GM23338 (cell line): ENCODE data around the gene KIRREL3. TPM values are rescaled to one million over a fixed set of nuclear protein-coding genes. Genes with fewer than 3 reads are reported as not detected.

ENCODE experiments used
- ATAC-seq: fragments of 200-7000 bp; cut with Tn5 transposase; 3 replicates; pipeline ENCODE4 v1.9.1; 2020
- DNase-seq: peaks from one replicate; pipeline ENCODE4 v3.0.0-alpha.2; 2015; ENCODE audit warnings: low spot score
- H2AFZ ChIP-seq: fragments of 200-600 bp; sonication (generic); 2 replicates; pipeline ENCODE4 v1.8.0; 2016; ENCODE audit warnings: antibody characterized with exemption, mild to moderate bottlenecking, moderate library complexity
- H3F3A ChIP-seq: fragments of 200-600 bp; sonication (generic); replicated peaks from 2 replicates; pipeline ENCODE4 v1.8.0; 2017; ENCODE audit warnings: antibody characterized with exemption, mixed run types, low read depth
- H3K27ac ChIP-seq: fragments of 200-600 bp; sonication (generic); 2 replicates; pipeline ENCODE4 v1.6.1; 2016; ENCODE audit warnings: low read depth
- H3K27me3 ChIP-seq: fragments of 200-600 bp; sonication (generic); 2 replicates; pipeline ENCODE4 v1.8.0; 2016; ENCODE audit warnings: mild to moderate bottlenecking, mixed run types, moderate library complexity; ENCODE audit not compliant: insufficient read depth
- H3K36me3 ChIP-seq: fragments of 200-600 bp; sonication (generic); 2 replicates; pipeline ENCODE4 v1.8.0; 2016; ENCODE audit warnings: mild to moderate bottlenecking; ENCODE audit not compliant: insufficient read depth
- H3K4me1 ChIP-seq: fragments of 200-600 bp; sonication (generic); 2 replicates; pipeline ENCODE4 v1.8.0; 2016; ENCODE audit warnings: mild to moderate bottlenecking, moderate library complexity; ENCODE audit not compliant: insufficient read depth
- H3K4me2 ChIP-seq: fragments of 200-600 bp; sonication (generic); 2 replicates; pipeline ENCODE4 v1.7.1; 2017; ENCODE audit warnings: mixed run types
- H3K4me3 ChIP-seq: fragments of 200-600 bp; sonication (generic); 2 replicates; pipeline ENCODE4 v1.6.1; 2016; ENCODE audit warnings: mixed run types
- H3K79me2 ChIP-seq: fragments of 200-600 bp; sonication (generic); replicated peaks from 2 replicates; pipeline ENCODE4 v1.8.0; 2017; ENCODE audit warnings: mild to moderate bottlenecking; ENCODE audit not compliant: insufficient read depth
- H3K9me2 ChIP-seq: fragments of 200-600 bp; sonication (generic); 2 replicates; pipeline ENCODE4 v1.8.0; 2017; ENCODE audit not compliant: insufficient read depth
- H4K20me1 ChIP-seq: fragments of 200-600 bp; sonication (generic); replicated peaks from 2 replicates; pipeline ENCODE4 v1.8.0; 2017; ENCODE audit warnings: mild to moderate bottlenecking; ENCODE audit not compliant: insufficient read depth
- H3K27ac Mint-ChIP-seq: 2 replicates; pipeline ENCODE4 v1.8.0; 2020; ENCODE audit warnings: inconsistent platforms, mild to moderate bottlenecking, moderate library complexity, mixed read lengths
- H3K27me3 Mint-ChIP-seq: 3 replicates; pipeline ENCODE4 v1.8.0; 2022; ENCODE audit warnings: low read depth, mild to moderate bottlenecking, moderate library complexity, mixed read lengths, inconsistent platforms; ENCODE audit not compliant: insufficient read depth, poor library complexity
- H3K36me3 Mint-ChIP-seq: 3 replicates; pipeline ENCODE4 v1.8.0; 2021; ENCODE audit warnings: low read depth, mild to moderate bottlenecking, inconsistent platforms, moderate library complexity, mixed read lengths
- H3K4me1 Mint-ChIP-seq: 3 replicates; pipeline ENCODE4 v1.8.0; 2020; ENCODE audit warnings: mild to moderate bottlenecking, inconsistent platforms, mixed read lengths
- H3K4me3 Mint-ChIP-seq: 3 replicates; pipeline ENCODE4 v1.8.0; 2021; ENCODE audit warnings: moderate library complexity, mild to moderate bottlenecking, inconsistent platforms, mixed read lengths
- H3K9me3 Mint-ChIP-seq: 3 replicates; pipeline ENCODE4 v1.8.0; 2020; ENCODE audit warnings: moderate library complexity, mild to moderate bottlenecking, inconsistent platforms, mixed read lengths
- CREB1 ChIP-seq: fragments of 250-450 bp; sonication (Bioruptor Pico); IDR thresholded peaks from 2 replicates; pipeline ENCODE4 v1.5.0; 2020; ENCODE audit warnings: low read depth, mild to moderate bottlenecking, moderate library complexity
- ETS1 ChIP-seq: IDR thresholded peaks from 2 replicates; pipeline ENCODE4 v1.6.1; 2016; ENCODE audit warnings: antibody characterized with exemption
- EZH2phosphoT487 ChIP-seq: fragments of 200-600 bp; sonication (generic); IDR thresholded peaks from one replicate; pipeline ENCODE4 v1.8.1; 2018; ENCODE audit warnings: antibody characterized with exemption; ENCODE audit not compliant: unreplicated experiment
- JUNB ChIP-seq: IDR thresholded peaks from one replicate; pipeline ENCODE4 v1.6.1; 2016; ENCODE audit warnings: antibody characterized with exemption; ENCODE audit not compliant: unreplicated experiment
- REST ChIP-seq: IDR thresholded peaks from one replicate; pipeline ENCODE4 v1.6.1; 2018; ENCODE audit warnings: antibody characterized with exemption; ENCODE audit not compliant: unreplicated experiment
- ZNF331 ChIP-seq: fragments of 250-450 bp; sonication (Bioruptor Pico); IDR thresholded peaks from 2 replicates; pipeline ENCODE4 v1.5.0; 2020; ENCODE audit warnings: low read depth, mild to moderate bottlenecking, moderate library complexity
- polyA plus RNA-seq: library from polyadenylated mRNA; unstranded; fragments of >200 nt; fragmentation: Nextera tagmentation; extraction: Ambion mirVana; gene quantifications from 2 replicates; pipeline ENCODE4 v1.2.1, GENCODE V29; 2016
- total RNA-seq: library from RNA; depleted of rRNA; stranded (reverse); fragments of >200 nt; shearing (Covaris generic); gene quantifications from 2 replicates; pipeline ENCODE4 v1.2.3, GENCODE V29; 2014
- TF ChIP-seq, protein P1 (sequence below), 2 experiments: fragments of 200-600 bp in 1 of 2; sonication (generic) in 1 of 2; conservative IDR thresholded peaks; 2 replicates each; pipeline versions ENCODE4 v1.5.1 to v1.6.1; 2016 to 2017; ENCODE audit warnings: antibody characterized with exemption in 2 of 2, low read depth in 2 of 2, mild to moderate bottlenecking in 2 of 2, moderate library complexity in 1 of 2

The KIRREL3 gene
- total and polyA plus RNA-seq, 2 experiments from 2014 or later: 0.13 to 1.5 TPM

DNA sequence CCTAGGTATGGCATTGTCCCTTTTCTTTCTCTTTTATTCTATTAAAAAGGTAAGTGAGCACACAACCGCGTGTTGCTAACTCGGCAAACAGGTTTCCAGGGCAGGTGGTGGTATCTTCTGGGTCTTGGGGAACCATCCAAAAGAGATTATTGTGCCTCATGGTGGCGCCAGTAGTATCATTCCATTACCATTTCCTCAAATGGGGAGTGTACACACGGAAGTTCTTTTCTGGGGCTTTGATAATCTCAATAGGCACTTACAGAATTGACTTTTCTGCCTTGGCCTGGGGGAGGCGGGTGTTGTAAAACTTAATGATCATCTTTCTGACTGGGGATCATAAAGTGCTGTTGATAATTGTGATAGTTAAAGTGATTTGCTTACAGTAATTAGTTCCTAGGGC lies 234.1 kb downstream of the KIRREL3 start:
- Mint-ChIP-seq H3K36me3 (no peaks in the 10 kb centered on the region), H3K27ac (no peak overlapping the region), H3K4me3 (no peak overlapping the region), H3K27me3 (peaks cover 2% of the 10 kb centered on the region), H3K4me1 (no peaks in the 10 kb centered on the region), H3K9me3 (no peaks in the 10 kb centered on the region)
- TF ChIP-seq, protein P1, sequence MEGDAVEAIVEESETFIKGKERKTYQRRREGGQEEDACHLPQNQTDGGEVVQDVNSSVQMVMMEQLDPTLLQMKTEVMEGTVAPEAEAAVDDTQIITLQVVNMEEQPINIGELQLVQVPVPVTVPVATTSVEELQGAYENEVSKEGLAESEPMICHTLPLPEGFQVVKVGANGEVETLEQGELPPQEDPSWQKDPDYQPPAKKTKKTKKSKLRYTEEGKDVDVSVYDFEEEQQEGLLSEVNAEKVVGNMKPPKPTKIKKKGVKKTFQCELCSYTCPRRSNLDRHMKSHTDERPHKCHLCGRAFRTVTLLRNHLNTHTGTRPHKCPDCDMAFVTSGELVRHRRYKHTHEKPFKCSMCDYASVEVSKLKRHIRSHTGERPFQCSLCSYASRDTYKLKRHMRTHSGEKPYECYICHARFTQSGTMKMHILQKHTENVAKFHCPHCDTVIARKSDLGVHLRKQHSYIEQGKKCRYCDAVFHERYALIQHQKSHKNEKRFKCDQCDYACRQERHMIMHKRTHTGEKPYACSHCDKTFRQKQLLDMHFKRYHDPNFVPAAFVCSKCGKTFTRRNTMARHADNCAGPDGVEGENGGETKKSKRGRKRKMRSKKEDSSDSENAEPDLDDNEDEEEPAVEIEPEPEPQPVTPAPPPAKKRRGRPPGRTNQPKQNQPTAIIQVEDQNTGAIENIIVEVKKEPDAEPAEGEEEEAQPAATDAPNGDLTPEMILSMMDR (conservative IDR thresholded peaks at IDR 0.05; ENCODE audit: low read depth in 2 of 2): peak; percentile 24 to 53; a peak in 2 of 4 replicates
- TF ChIP-seq ETS1: no peak
- no peak for TF ChIP-seq REST
- no peak for TF ChIP-seq CREB1 (CRISPR knock-in tag)
- Histone ChIP-seq H3K4me1 (no peaks in the 10 kb centered on the region), H2AFZ (no peak overlapping the region), H3K27me3 (no peaks in the 10 kb centered on the region), H3K4me2 (no peak overlapping the region), H3K27ac (no peak overlapping the region), H3K36me3 (no peaks in the 10 kb centered on the region), H3F3A (no peaks in the 10 kb centered on the region), H3K79me2 (no peaks in the 10 kb centered on the region), H3K4me3 (no peak overlapping the region), H3K9me2 (peaks cover 7% of the 10 kb centered on the region; the same call in 1 of the 2 replicates), H4K20me1 (no peaks in the 10 kb centered on the region)
- peak; percentile 17 for DNase-seq
- no peak; the same call in 2 of the 3 replicates for ATAC-seq

GRCh38 chr11:126765196-126765595 lies 235.4 kb downstream of the KIRREL3 start:
- Mint-ChIP-seq H3K9me3 (no peaks in the 10 kb centered on the region), H3K36me3 (no peaks in the 10 kb centered on the region), H3K27ac (no peak overlapping the region), H3K27me3 (peaks cover 2% of the 10 kb centered on the region), H3K4me3 (no peak overlapping the region), H3K4me1 (no peaks in the 10 kb centered on the region)
- Histone ChIP-seq H3K9me2 (peaks cover 7% of the 10 kb centered on the region; the same call in 1 of the 2 replicates), H3K4me2 (no peak overlapping the region), H4K20me1 (no peaks in the 10 kb centered on the region), H3K36me3 (no peaks in the 10 kb centered on the region), H3K27ac (no peak overlapping the region), H3K27me3 (no peaks in the 10 kb centered on the region), H3F3A (no peaks in the 10 kb centered on the region), H2AFZ (no peak overlapping the region), H3K79me2 (no peaks in the 10 kb centered on the region), H3K4me3 (no peak overlapping the region), H3K4me1 (no peaks in the 10 kb centered on the region)
- no peak for ATAC-seq
- no peak for DNase-seq
- no peak for TF ChIP-seq JUNB
- TF ChIP-seq, protein P1 (conservative IDR thresholded peaks at IDR 0.05; ENCODE audit: low read depth in 2 of 2): no peak
- no peak for TF ChIP-seq EZH2phosphoT487
- no peak for TF ChIP-seq ETS1
- no peak for TF ChIP-seq ZNF331
